ENCODE data around the gene ARFGAP2. TPM values are rescaled to one million over a fixed set of nuclear protein-coding genes. Genes with fewer than 3 reads are reported as not detected.

ARFGAP2 gene
- total RNA-seq, 1 donor from 2014 or later: 110 TPM

- H3K4me1 Mint-ChIP-seq: peaks cover 19% of the 10 kb centered on the region
- H3K27me3 Mint-ChIP-seq (ENCODE audit: low read depth): peaks cover 63% of the 10 kb centered on the region
- H3K36me3 Mint-ChIP-seq (ENCODE audit: low read depth): no peaks in the 10 kb centered on the region
- no peaks in the 10 kb centered on the region for H3K9me3 Mint-ChIP-seq
- TF ChIP-seq CTCF (conservative IDR thresholded peaks at IDR 0.05): no peak
- H3K4me3 Mint-ChIP-seq: peak overlapping the region; percentile 85
- H3K27ac Mint-ChIP-seq (ENCODE audit: unreplicated experiment): peak overlapping the region; percentile 57
- no peak for DNase-seq (ENCODE audit: low read depth, low spot score)
These were observed 8.8 kb upstream of the ARFGAP2 start for GRCh38 chr11:47185305-47186075.

- Mint-ChIP-seq H3K36me3 (ENCODE audit: low read depth) (no peaks in the 10 kb centered on the region), H3K27ac (ENCODE audit: unreplicated experiment) (peak overlapping the region; percentile 19), H3K4me1 (peaks cover 19% of the 10 kb centered on the region), H3K4me3 (peak overlapping the region; percentile 85), H3K9me3 (no peaks in the 10 kb centered on the region), H3K27me3 (ENCODE audit: low read depth) (peaks cover 58% of the 10 kb centered on the region)
- DNase-seq (ENCODE audit: low read depth, low spot score): no peak
- TF ChIP-seq CTCF (conservative IDR thresholded peaks at IDR 0.05): no peak
These were observed 8.1 kb upstream of the ARFGAP2 start for GRCh38 chr11:47184711-47185304.

- DNase-seq (ENCODE audit: low read depth, low spot score): no peak
- H3K27me3 Mint-ChIP-seq (ENCODE audit: low read depth): peaks cover 53% of the 10 kb centered on the region
- no peaks in the 10 kb centered on the region for H3K9me3 Mint-ChIP-seq
- H3K27ac Mint-ChIP-seq (ENCODE audit: unreplicated experiment): no peak overlapping the region
- peaks cover 22% of the 10 kb centered on the region for H3K4me1 Mint-ChIP-seq
- peak overlapping the region; percentile 85 for H3K4me3 Mint-ChIP-seq
- no peaks in the 10 kb centered on the region for H3K36me3 Mint-ChIP-seq (ENCODE audit: low read depth)
- TF ChIP-seq CTCF (conservative IDR thresholded peaks at IDR 0.05): no peak
These were observed 7.3 kb upstream of the ARFGAP2 start for GRCh38 chr11:47183969-47184368.

GRCh38 chr11:47183031-47183856 is 6.6 kb upstream of the ARFGAP2 start:
- no peak for TF ChIP-seq CTCF (conservative IDR thresholded peaks at IDR 0.05)
- Mint-ChIP-seq H3K4me3 (peak overlapping the region; percentile 85), H3K36me3 (ENCODE audit: low read depth) (no peaks in the 10 kb centered on the region), H3K27ac (ENCODE audit: unreplicated experiment) (peak overlapping the region; percentile 78), H3K27me3 (ENCODE audit: low read depth) (peaks cover 45% of the 10 kb centered on the region), H3K4me1 (peaks cover 21% of the 10 kb centered on the region), H3K9me3 (no peaks in the 10 kb centered on the region)
- no peak for DNase-seq (ENCODE audit: low read depth, low spot score)

- Mint-ChIP-seq H3K9me3 (no peaks in the 10 kb centered on the region), H3K4me1 (peaks cover 18% of the 10 kb centered on the region), H3K27me3 (ENCODE audit: low read depth) (peaks cover 37% of the 10 kb centered on the region), H3K27ac (ENCODE audit: unreplicated experiment) (no peak overlapping the region), H3K4me3 (no peak overlapping the region), H3K36me3 (ENCODE audit: low read depth) (no peaks in the 10 kb centered on the region)
- DNase-seq (ENCODE audit: low read depth, low spot score): no peak
- no peak for TF ChIP-seq CTCF (conservative IDR thresholded peaks at IDR 0.05)
These were observed 5.7 kb upstream of the ARFGAP2 start for GRCh38 chr11:47182380-47182779.
